Caco-2 (cell line): Measurements from ENCODE around the gene XG. TPM values are rescaled to one million over a fixed set of nuclear protein-coding genes. Genes with fewer than 3 reads are reported as not detected.

Experiments
- BruUV-seq: library from RNA; stranded (reverse); fragments of 400-500 nt; replicated peaks from 2 replicates; lab custom pipeline; 2021; lab: Mats Ljungman, UMichigan
- CTCF ChIA-PET: fragments of 300-600 bp; sonication (Branson Sonifier 250); formaldehyde crosslinking; loops from one replicate; lab custom pipeline; 2022; ENCODE audit warnings: antibody characterized with exemption; lab: Charles Lee
- POLR2A ChIA-PET: fragments of 300-600 bp; sonication (Branson Sonifier 250); formaldehyde crosslinking; loops from one replicate; lab custom pipeline; 2022; ENCODE audit warnings: antibody characterized with exemption; lab: Charles Lee
- DNase-seq, 2 experiments: peaks; one replicate each; pipeline versions ENCODE4 v3.0.0 to v3.0.0-alpha.2; 2020 to 2022
- H3K27me3 ChIP-seq: replicated peaks from 2 replicates; pipeline ENCODE4 v1.6.0; 2011; ENCODE audit warnings: low read length; ENCODE audit not compliant: control insufficient read depth, insufficient read depth
- H3K36me3 ChIP-seq: 2 replicates; pipeline ENCODE4 v1.5.1; 2011; ENCODE audit warnings: low read length; ENCODE audit not compliant: control insufficient read depth, insufficient read depth
- H3K4me1 ChIP-seq: fragments of 250-450 bp; sonication (Bioruptor Pico); 2 replicates; pipeline ENCODE4 v1.5.1; 2020; ENCODE audit warnings: mild to moderate bottlenecking
- H3K4me3 ChIP-seq: 2 replicates; pipeline ENCODE4 v1.5.1; 2011; ENCODE audit warnings: low read depth, mild to moderate bottlenecking, control low read depth, low read length
- H3K9me3 ChIP-seq: fragments of 250-450 bp; sonication (Bioruptor Pico); 2 replicates; pipeline ENCODE4 v1.5.1; 2020; ENCODE audit warnings: mild to moderate bottlenecking, moderate library complexity
- H3K27ac Mint-ChIP-seq: one replicate; pipeline ENCODE4 v1.8.0; 2022; ENCODE audit warnings: mixed read lengths; ENCODE audit not compliant: unreplicated experiment
- H3K27me3 Mint-ChIP-seq: one replicate; pipeline ENCODE4 v1.8.0; 2022; ENCODE audit warnings: mixed read lengths; ENCODE audit not compliant: insufficient read depth, unreplicated experiment
- H3K36me3 Mint-ChIP-seq: one replicate; pipeline ENCODE4 v1.8.0; 2022; ENCODE audit warnings: mild to moderate bottlenecking, mixed read lengths; ENCODE audit not compliant: insufficient read depth, unreplicated experiment
- H3K4me1 Mint-ChIP-seq: one replicate; pipeline ENCODE4 v1.8.0; 2022; ENCODE audit warnings: low read depth, mixed read lengths; ENCODE audit not compliant: unreplicated experiment
- H3K4me3 Mint-ChIP-seq: one replicate; pipeline ENCODE4 v1.8.0; 2022; ENCODE audit warnings: mild to moderate bottlenecking, moderate library complexity, mixed read lengths; ENCODE audit not compliant: unreplicated experiment
- H3K9me3 Mint-ChIP-seq: one replicate; pipeline ENCODE4 v1.8.0; 2022; ENCODE audit warnings: mixed read lengths; ENCODE audit not compliant: unreplicated experiment
- CTCF ChIP-seq, 2 experiments: fragments of 200-600 bp in 1 of 2; IDR thresholded peaks; 1 replicate in 1 of 2; 2 replicates in 1 of 2; pipeline versions ENCODE4 v1.5.1 to v1.8.0; 2011 to 2022; ENCODE audit warnings: antibody characterized with exemption in 1 of 2, control low read depth in 1 of 2, inconsistent platforms in 1 of 2, low read depth in 1 of 2, low read length in 1 of 2, mild to moderate bottlenecking in 1 of 2, moderate library complexity in 1 of 2; ENCODE audit not compliant: insufficient read depth in 1 of 2, severe bottlenecking in 1 of 2, unreplicated experiment in 1 of 2
- intact Hi-C: fragments of 100-400 bp; cut with micrococcal nuclease; formaldehyde crosslinking; loops from one replicate; pipeline ENCODE4 v1.10.0; 2022; ENCODE audit not compliant: unreplicated experiment
- total RNA-seq: library from RNA; stranded (reverse); gene quantifications from 2 replicates; pipeline ENCODE4 v1.2.3, GENCODE V29; 2022

The XG gene
- total RNA-seq, 1 experiment from 2014 or later: 1.2 TPM

GRCh38 chrX:2855761-2856160, 103.9 kb downstream of the XG start:
- no peaks in the 10 kb centered on the region for H3K4me1 Mint-ChIP-seq
- Histone ChIP-seq H3K36me3 (no peaks in the 10 kb centered on the region), H3K27me3 (no peaks in the 10 kb centered on the region), H3K4me3 (no peak overlapping the region), H3K4me1 (no peaks in the 10 kb centered on the region), H3K9me3 (no peaks in the 10 kb centered on the region)
- POLR2A ChIA-PET: no interaction called here
- no peaks in the 10 kb centered on the region for H3K27me3 Mint-ChIP-seq
- H3K4me3 Mint-ChIP-seq: no peak overlapping the region
- intact Hi-C loops: no loop called here
- H3K27ac Mint-ChIP-seq: no peak overlapping the region
- no peak for DNase-seq
- no peaks in the 10 kb centered on the region for H3K9me3 Mint-ChIP-seq
- BruUV-seq: no TSS peak
- TF ChIP-seq CTCF (IDR thresholded peaks at IDR 0.05; ENCODE audit: insufficient read depth in 1 of 2, low read depth in 1 of 2, low read length in 1 of 2, severe bottlenecking in 1 of 2, unreplicated experiment in 1 of 2): no peak
- CTCF ChIA-PET: interaction anchor here (0.6 kb wide), 1 partner anchor 20 kb away, joined by 4 read pairs; no protein-coding TSS in a partner anchor
- H3K36me3 Mint-ChIP-seq: peaks cover 18% of the 10 kb centered on the region

GRCh38 chrX:2857566-2857965, 105.7 kb downstream of the XG start:
- DNase-seq: no peak
- H3K36me3 ChIP-seq: no peaks in the 10 kb centered on the region
- intact Hi-C loops: no loop called here
- H3K4me1 Mint-ChIP-seq: no peaks in the 10 kb centered on the region
- H3K4me1 ChIP-seq: no peaks in the 10 kb centered on the region
- peaks cover 34% of the 10 kb centered on the region for H3K36me3 Mint-ChIP-seq
- CTCF ChIA-PET: no interaction called here
- TF ChIP-seq CTCF (IDR thresholded peaks at IDR 0.05; ENCODE audit: insufficient read depth in 1 of 2, low read depth in 1 of 2, low read length in 1 of 2, severe bottlenecking in 1 of 2, unreplicated experiment in 1 of 2): no peak
- H3K27me3 ChIP-seq: no peaks in the 10 kb centered on the region
- no peaks in the 10 kb centered on the region for H3K9me3 ChIP-seq
- no peak overlapping the region for H3K4me3 ChIP-seq
- H3K9me3 Mint-ChIP-seq: no peaks in the 10 kb centered on the region
- H3K4me3 Mint-ChIP-seq: no peak overlapping the region
- no peaks in the 10 kb centered on the region for H3K27me3 Mint-ChIP-seq
- POLR2A ChIA-PET: no interaction called here
- BruUV-seq: no TSS peak
- no peak overlapping the region for H3K27ac Mint-ChIP-seq

GRCh38 chrX:2859197-2859797, 107.5 kb downstream of the XG start:
- POLR2A ChIA-PET: no interaction called here
- TF ChIP-seq CTCF (IDR thresholded peaks at IDR 0.05; ENCODE audit: insufficient read depth in 1 of 2, low read depth in 1 of 2, low read length in 1 of 2, severe bottlenecking in 1 of 2, unreplicated experiment in 1 of 2): no peak
- no peak overlapping the region for H3K4me3 ChIP-seq
- Mint-ChIP-seq H3K4me3 (no peak overlapping the region), H3K4me1 (no peaks in the 10 kb centered on the region), H3K9me3 (no peaks in the 10 kb centered on the region), H3K27ac (no peak overlapping the region), H3K36me3 (peaks cover 47% of the 10 kb centered on the region), H3K27me3 (no peaks in the 10 kb centered on the region)
- no peaks in the 10 kb centered on the region for H3K36me3 ChIP-seq
- no TSS peak for BruUV-seq
- no peaks in the 10 kb centered on the region for H3K9me3 ChIP-seq
- CTCF ChIA-PET: no interaction called here
- intact Hi-C loops: no loop called here
- H3K4me1 ChIP-seq: no peaks in the 10 kb centered on the region
- no peaks in the 10 kb centered on the region for H3K27me3 ChIP-seq
- DNase-seq: no peak
